NCI-H2227 (cell line): ENCODE measurements around the gene TMEM120B.

Experiments
- DNase-seq: peaks from one replicate; lab custom pipeline; 2025; ENCODE audit not compliant: unreplicated experiment; lab: John Stamatoyannopoulos, UW

Gene TMEM120B

GRCh38 chr12:121770813-121771625 lies 58.5 kb downstream of the TMEM120B start:
- no peak for DNase-seq

GRCh38 chr12:121773011-121773777 lies 60.6 kb downstream of the TMEM120B start:
- DNase-seq: peak; percentile 67

- DNase-seq: no peak
Measured at GRCh38 chr12:121774968-121775474, 62.5 kb downstream of the TMEM120B start.

GRCh38 chr12:121775501-121775900 lies 62.9 kb downstream of the TMEM120B start:
- no peak for DNase-seq

- peak; percentile 68 for DNase-seq
Measured at GRCh38 chr12:121776190-121777098, 63.9 kb downstream of the TMEM120B start.

GRCh38 chr12:121778567-121779421 lies 66.2 kb downstream of the TMEM120B start:
- DNase-seq: no peak

- DNase-seq: no peak
Measured at GRCh38 chr12:121779422-121779895, 66.9 kb downstream of the TMEM120B start.

GRCh38 chr12:121780429-121780828 lies 67.9 kb downstream of the TMEM120B start:
- DNase-seq: no peak

- no peak for DNase-seq
Measured at GRCh38 chr12:121781484-121781997, 69.0 kb downstream of the TMEM120B start.

- no peak for DNase-seq
Measured at GRCh38 chr12:121781998-121782979, 69.7 kb downstream of the TMEM120B start.

- no peak for DNase-seq
Measured at GRCh38 chr12:121783766-121784165, 71.2 kb downstream of the TMEM120B start.

GRCh38 chr12:121784460-121784859 lies 71.9 kb downstream of the TMEM120B start:
- DNase-seq: no peak

GRCh38 chr12:121786440-121786825 lies 73.9 kb downstream of the TMEM120B start:
- DNase-seq: no peak

GRCh38 chr12:121787063-121788025 lies 74.8 kb downstream of the TMEM120B start:
- no peak for DNase-seq

GRCh38 chr12:121788176-121788818 lies 75.7 kb downstream of the TMEM120B start:
- no peak for DNase-seq

- no peak for DNase-seq
Measured at GRCh38 chr12:121789233-121789781, 76.8 kb downstream of the TMEM120B start.
